Retinal pigment epithelial cell (primary cell): Measurements from ENCODE around the gene ZNF548.

Experiments
- DNase-seq: peaks from one replicate; pipeline ENCODE4 v3.0.0-alpha.2; 2010; ENCODE audit warnings: low read depth
- H3K4me3 ChIP-seq: 2 replicates; pipeline ENCODE4 v1.5.1; 2011; ENCODE audit warnings: mild to moderate bottlenecking, low read length, control low read depth, moderate library complexity
- CTCF ChIP-seq: conservative IDR thresholded peaks from 2 replicates; pipeline ENCODE4 v1.5.1; 2011; ENCODE audit warnings: low read depth, low read length, control low read depth, inconsistent platforms

ZNF548 gene

GRCh38 chr19:57389730-57390598 is at the start of gene ZNF548:
Gene ZNF548, plus strand, starts transcription at chr19:57389854. Its CDS starts 246 bp downstream, at chr19:57390100.
- DNase-seq = peak; percentile 96
- peak; percentile 22 for TF ChIP-seq CTCF

GRCh38 chr19:57342582-57342981 is 47.1 kb upstream of the ZNF548 start:
- no peak for DNase-seq
- no peak for TF ChIP-seq CTCF
- H3K4me3 ChIP-seq = no peak overlapping the region

More at GRCh38 chr19:57389730-57390598, at the start of gene ZNF548:
- H3K4me3 ChIP-seq = peak within 1 kb of the TSS; percentile 96

- no peak overlapping the region for H3K4me3 ChIP-seq
- no peak for TF ChIP-seq CTCF
- DNase-seq = no peak
These were observed 41.5 kb upstream of the ZNF548 start for GRCh38 chr19:57348136-57348535.

- peak; percentile 81 for DNase-seq
- H3K4me3 ChIP-seq = peak within 1 kb of the TSS; percentile 81
- TF ChIP-seq CTCF = no peak
These were observed 38.5 kb upstream of the ZNF548 start, which contains the start of gene ZNF304 for GRCh38 chr19:57350877-57351805. Gene ZNF304, plus strand, starts transcription at chr19:57351271. Its CDS starts 394 bp downstream, at chr19:57351665.

GRCh38 chr19:57351867-57352266 is 37.8 kb upstream of the ZNF548 start:
- H3K4me3 ChIP-seq = peak overlapping the region; percentile 81
- TF ChIP-seq CTCF = peak; percentile 27
- DNase-seq = no peak

GRCh38 chr19:57355916-57356315 is 33.7 kb upstream of the ZNF548 start:
- TF ChIP-seq CTCF = no peak
- H3K4me3 ChIP-seq = no peak overlapping the region

More at GRCh38 chr19:57355916-57356315, 33.7 kb upstream of the ZNF548 start:
- no peak for DNase-seq
